ENCODE results near the gene TEKTIP1.

GRCh38 chr19:3506384-3507340 is 32.3 kb upstream of the TEKTIP1 start:
- TF ChIP-seq, protein P1, sequence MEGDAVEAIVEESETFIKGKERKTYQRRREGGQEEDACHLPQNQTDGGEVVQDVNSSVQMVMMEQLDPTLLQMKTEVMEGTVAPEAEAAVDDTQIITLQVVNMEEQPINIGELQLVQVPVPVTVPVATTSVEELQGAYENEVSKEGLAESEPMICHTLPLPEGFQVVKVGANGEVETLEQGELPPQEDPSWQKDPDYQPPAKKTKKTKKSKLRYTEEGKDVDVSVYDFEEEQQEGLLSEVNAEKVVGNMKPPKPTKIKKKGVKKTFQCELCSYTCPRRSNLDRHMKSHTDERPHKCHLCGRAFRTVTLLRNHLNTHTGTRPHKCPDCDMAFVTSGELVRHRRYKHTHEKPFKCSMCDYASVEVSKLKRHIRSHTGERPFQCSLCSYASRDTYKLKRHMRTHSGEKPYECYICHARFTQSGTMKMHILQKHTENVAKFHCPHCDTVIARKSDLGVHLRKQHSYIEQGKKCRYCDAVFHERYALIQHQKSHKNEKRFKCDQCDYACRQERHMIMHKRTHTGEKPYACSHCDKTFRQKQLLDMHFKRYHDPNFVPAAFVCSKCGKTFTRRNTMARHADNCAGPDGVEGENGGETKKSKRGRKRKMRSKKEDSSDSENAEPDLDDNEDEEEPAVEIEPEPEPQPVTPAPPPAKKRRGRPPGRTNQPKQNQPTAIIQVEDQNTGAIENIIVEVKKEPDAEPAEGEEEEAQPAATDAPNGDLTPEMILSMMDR (IDR thresholded peaks at IDR 0.05) = no peak
- TF ChIP-seq POLR2A (IDR thresholded peaks at IDR 0.05) (no peak), POLR2AphosphoS5 (IDR thresholded peaks at IDR 0.05) (no peak), EP300 (IDR thresholded peaks at IDR 0.05; ENCODE audit: low read depth) (no peak)
